ENCODE results near the gene PRKX.

- TF ChIP-seq CTCF (IDR thresholded peaks at IDR 0.05) (no peak), TCF7L2 (IDR thresholded peaks at IDR 0.05; ENCODE audit: low read depth, low read length) (no peak), SIN3A (IDR thresholded peaks at IDR 0.05; ENCODE audit: borderline replicate concordance, insufficient read depth, low read depth, low read length) (no peak), POLR2AphosphoS5 (IDR thresholded peaks at IDR 0.05; ENCODE audit: low read depth, low read length) (no peak), REST (IDR thresholded peaks at IDR 0.05; ENCODE audit: insufficient read depth in 1 of 2, low read depth in 2 of 2, low read length in 1 of 2) (no peak)
Measured at GRCh38 chrX:3712051-3712869, 1.2 kb downstream of the PRKX start.
